A549 (cell line): ENCODE measurements around the gene PMPCB. TPM values are rescaled to one million over a fixed set of nuclear protein-coding genes. Genes with fewer than 3 reads are reported as not detected.

Source experiments
- ATAC-seq, 2 experiments: fragments of 200-7000 bp in 1 of 2; fragments of >200 bp in 1 of 2; cut with Nextera tagmentation in 1 of 2; cut with Tn5 transposase in 1 of 2; 3 replicates each; pipeline versions ENCODE4 v1.8.0 to v1.9.1; 2018 to 2020; ENCODE audit warnings: mild to moderate bottlenecking in 1 of 2, moderate library complexity in 1 of 2
- CTCF ChIA-PET: fragments of 300-600 bp; sonication (Branson Sonifier 250); formaldehyde crosslinking; extraction: SDS; loops from one replicate; lab custom pipeline; 2021; ENCODE audit warnings: antibody characterized with exemption, inconsistent platforms; lab: Yijun Ruan, JAX
- POLR2A ChIA-PET: fragments of 350-600 bp; formaldehyde crosslinking; extraction: SDS; loops from one replicate; lab custom pipeline; 2021; ENCODE audit warnings: antibody characterized with exemption, inconsistent platforms; lab: Yijun Ruan, JAX
- DNase-seq, 2 experiments: peaks; one replicate each; pipeline versions ENCODE4 v3.0.0 to v3.0.0-alpha.2; 2011 to 2016; ENCODE audit warnings: low read depth in 1 of 2, low spot score in 1 of 2
- FAIRE-seq: peaks from 2 replicates; lab custom pipeline; 2011; peaks lifted over from hg19 to GRCh38; lab: Jason Lieb, UNC
- H3K27ac ChIP-seq, 2 experiments: fragments of >200 bp; sonication (Bioruptor Twin); formaldehyde crosslinking; 3 replicates each; pipeline ENCODE4 v1.5.1; 2016 to 2017
- H3K4me1 ChIP-seq: fragments of >200 bp; sonication (Bioruptor Twin); formaldehyde crosslinking; 3 replicates; pipeline ENCODE4 v1.6.1; 2016
- H3K4me2 ChIP-seq: fragments of >200 bp; sonication (Bioruptor Twin); formaldehyde crosslinking; 3 replicates; pipeline ENCODE4 v1.6.1; 2016
- H3K4me3 ChIP-seq: fragments of >200 bp; sonication (Bioruptor Twin); formaldehyde crosslinking; 3 replicates; pipeline ENCODE4 v1.5.1; 2016
- H3K9me3 ChIP-seq: fragments of >200 bp; sonication (Bioruptor Twin); formaldehyde crosslinking; 3 replicates; pipeline ENCODE4 v1.6.1; 2016
- CBX8 ChIP-seq: fragments of 200-600 bp; sonication (generic); IDR thresholded peaks from 2 replicates; pipeline ENCODE4 v1.6.1; 2016
- EHF ChIP-seq: fragments of 250-450 bp; sonication (Bioruptor Pico); IDR thresholded peaks from 2 replicates; pipeline ENCODE4 v1.5.0; 2020; ENCODE audit warnings: mild to moderate bottlenecking
- EHMT2 ChIP-seq: fragments of 200-600 bp; sonication (generic); IDR thresholded peaks from 2 replicates; pipeline ENCODE4 v1.6.1; 2016; ENCODE audit warnings: antibody characterized with exemption, low read depth, mild to moderate bottlenecking, moderate library complexity
- FOXS1 ChIP-seq: fragments of 250-450 bp; sonication (Bioruptor Pico); IDR thresholded peaks from 2 replicates; pipeline ENCODE4 v1.5.0; 2020; ENCODE audit warnings: mild to moderate bottlenecking, moderate library complexity
- HOXA7 ChIP-seq: fragments of 250-450 bp; sonication (Bioruptor Pico); IDR thresholded peaks from 2 replicates; pipeline ENCODE4 v1.5.0; 2020; ENCODE audit warnings: mild to moderate bottlenecking, moderate library complexity
- HOXB13 ChIP-seq: fragments of 250-450 bp; sonication (Bioruptor Pico); IDR thresholded peaks from 2 replicates; pipeline ENCODE4 v1.5.0; 2020; ENCODE audit warnings: low read depth, mild to moderate bottlenecking, moderate library complexity
- JUNB ChIP-seq: fragments of >200 bp; sonication (Bioruptor Twin); formaldehyde crosslinking; IDR thresholded peaks from 2 replicates; pipeline ENCODE4 v1.6.1; 2016
- KDM1A ChIP-seq: fragments of 200-600 bp; sonication (generic); IDR thresholded peaks from 2 replicates; pipeline ENCODE4 v1.6.1; 2016; ENCODE audit warnings: low read depth, mild to moderate bottlenecking
- MAZ ChIP-seq: fragments of 150-350 bp; IDR thresholded peaks from 2 replicates; pipeline ENCODE4 v1.6.1; 2014; ENCODE audit warnings: antibody characterized with exemption, low read depth, low read length, borderline replicate concordance
- NFE2L2 ChIP-seq: fragments of 150-350 bp; conservative IDR thresholded peaks from 2 replicates; pipeline ENCODE4 v1.6.1; 2014; ENCODE audit warnings: low read length
- NR3C1 ChIP-seq: fragments of >200 bp; sonication (Bioruptor Twin); formaldehyde crosslinking; IDR thresholded peaks from 3 replicates; pipeline ENCODE4 v1.6.1; 2017
- POLR2AphosphoS2 ChIP-seq: conservative IDR thresholded peaks from 2 replicates; pipeline ENCODE4 v1.6.1; 2012; ENCODE audit warnings: low read length, improper control_type of control experiment, inconsistent platforms
- RAD21 ChIP-seq, 2 experiments: fragments of >200 bp in 1 of 2; sonication (Bioruptor Twin) in 1 of 2; formaldehyde crosslinking in 1 of 2; IDR thresholded peaks in 1 of 2; conservative IDR thresholded peaks in 1 of 2; 2 replicates in 1 of 2; 3 replicates in 1 of 2; pipeline ENCODE4 v1.6.1; 2012 to 2018; ENCODE audit warnings: inconsistent platforms in 1 of 2
- RNF2 ChIP-seq: fragments of 200-600 bp; sonication (generic); IDR thresholded peaks from 2 replicates; pipeline ENCODE4 v1.6.1; 2016; ENCODE audit warnings: low read depth, mild to moderate bottlenecking, antibody characterized with exemption, moderate library complexity, borderline replicate concordance
- ZC3H11A ChIP-seq: fragments of 450-650 bp; IDR thresholded peaks from 2 replicates; pipeline ENCODE4 v1.6.1; 2014; ENCODE audit warnings: antibody characterized with exemption, mild to moderate bottlenecking
- ZSCAN20 ChIP-seq: fragments of 250-450 bp; sonication (Bioruptor Pico); IDR thresholded peaks from 2 replicates; pipeline ENCODE4 v1.8.0; 2022; ENCODE audit warnings: mild to moderate bottlenecking, moderate library complexity
- WGBS: methylation state at CpG from one replicate; pipeline ENCODE4 v1.1.6; 2017; ENCODE audit errors: missing lambda C conversion rate; 5-methylcytosine and 5-hydroxymethylcytosine counted together
- polyA plus RNA-seq, 4 experiments: library from polyadenylated mRNA; depleted of rRNA in 3 of 4; stranded (reverse); fragments of >200 nt; fragmentation: RNase III in 1 of 4; extraction: RNeasy Plus Mini Kit Qiagen cat#74134 plus additional on column Dnase treatment in 1 of 4; gene quantifications; 2 replicates in 3 of 4; 3 replicates in 1 of 4; pipeline ENCODE4 v1.2.3, GENCODE V29; 2011 to 2017
- TF ChIP-seq, protein P1 (sequence below): fragments of 450-650 bp; IDR thresholded peaks from 2 replicates; pipeline ENCODE4 v1.6.1; 2014; ENCODE audit warnings: antibody characterized with exemption
- TF ChIP-seq, protein P2 (sequence below): fragments of 200-600 bp; sonication (generic); IDR thresholded peaks from 2 replicates; pipeline ENCODE4 v1.6.1; 2016; ENCODE audit warnings: antibody characterized with exemption, mild to moderate bottlenecking, moderate library complexity
- TF ChIP-seq, protein P3 (sequence below): fragments of >200 bp; sonication (Bioruptor Twin); formaldehyde crosslinking; IDR thresholded peaks from 2 replicates; pipeline ENCODE4 v1.6.1; 2016
- TF ChIP-seq, protein P4 (sequence below): fragments of 150-350 bp; IDR thresholded peaks from 2 replicates; pipeline ENCODE4 v1.6.1; 2014; ENCODE audit warnings: low read depth, mild to moderate bottlenecking, low read length
- TF ChIP-seq, protein P5 (sequence below): fragments of >200 bp; sonication (Bioruptor Twin); formaldehyde crosslinking; IDR thresholded peaks from 3 replicates; pipeline ENCODE4 v1.6.1; 2016

Gene PMPCB
- polyA plus RNA-seq, 2 of the 4 experiments (the other 2 are of a cell fraction): 75.8 to 99.3 TPM

DNA sequence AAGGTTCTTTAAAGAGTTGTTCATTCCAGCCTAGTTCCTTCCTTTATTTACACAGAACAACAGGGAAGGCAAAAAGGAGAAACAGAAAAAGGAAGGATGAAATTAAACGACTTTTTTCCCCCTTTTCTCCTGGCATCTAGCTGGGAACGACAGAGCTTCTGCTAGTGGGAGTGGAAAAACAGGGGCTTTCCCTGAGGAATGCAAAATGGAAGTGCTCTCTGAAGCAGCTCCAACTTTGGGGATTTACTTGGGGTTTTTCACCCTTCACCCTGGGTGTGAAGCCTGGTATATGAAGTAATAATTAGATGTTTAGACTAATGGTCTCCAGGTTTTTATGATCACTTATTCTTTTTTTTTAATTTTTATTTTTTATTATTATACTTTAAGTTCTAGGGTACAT lies 4.2 kb downstream of the PMPCB start:
- FAIRE-seq (no peak), ATAC-seq (no peak), DNase-seq (no peak)
- H3K4me3 ChIP-seq: no peak overlapping the region
- H3K9me3 ChIP-seq: no peaks in the 10 kb centered on the region
- no peak for TF ChIP-seq NFE2L2
- TF ChIP-seq CBX8: no peak
- no peak for TF ChIP-seq NR3C1
- ChIA-PET CTCF (interaction anchor here (1.0 to 1.1 kb wide), 2 partner anchors 9 to 10 kb away, joined by 3 to 5 read pairs; no protein-coding TSS in a partner anchor), POLR2A (no interaction called here)
- no peak overlapping the region for H3K27ac ChIP-seq
- peaks cover 12% of the 10 kb centered on the region for H3K4me1 ChIP-seq
- H3K4me2 ChIP-seq: no peak overlapping the region
- WGBS: 41% methylated on average over 2 of the region's 2 CpGs

DNA sequence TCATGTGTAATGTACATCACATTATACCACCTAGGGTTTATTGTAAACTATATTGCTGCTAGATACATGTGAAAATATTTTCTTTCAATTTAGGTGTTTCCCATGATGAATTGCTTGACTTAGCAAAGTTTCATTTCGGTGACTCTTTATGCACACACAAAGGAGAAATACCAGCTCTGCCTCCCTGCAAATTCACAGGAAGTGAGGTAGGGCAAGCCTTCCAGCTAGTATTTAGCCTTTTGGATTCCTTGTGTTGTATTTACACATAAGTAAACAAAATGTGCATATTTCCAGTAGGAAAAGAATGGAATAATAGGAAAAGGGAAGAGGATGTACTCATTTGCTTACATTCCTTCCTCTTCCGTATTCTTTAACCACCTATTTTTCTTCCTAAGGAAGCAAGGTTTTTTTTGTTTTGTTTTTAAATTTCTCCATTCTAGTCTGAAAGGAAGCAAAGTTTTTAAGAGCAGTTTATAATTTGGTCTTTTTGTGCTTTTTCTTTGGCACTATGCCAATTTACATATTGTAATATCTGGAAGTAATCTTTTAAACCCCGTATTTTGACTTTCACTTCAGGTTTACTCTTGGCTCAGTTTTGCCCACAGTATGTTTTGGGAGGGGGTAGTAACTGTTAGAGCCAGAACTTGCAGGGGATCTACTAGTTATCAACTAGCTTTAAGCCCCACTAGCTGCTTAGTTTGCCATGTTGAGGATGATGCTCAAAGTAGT lies 10.4 kb downstream of the PMPCB start:
- H3K27ac ChIP-seq: no peak overlapping the region
- WGBS: 84% methylated on average over 3 of the region's 3 CpGs
- ChIA-PET POLR2A (no interaction called here), CTCF (interaction anchor here (1.1 kb wide), 1 partner anchor 10 kb away, joined by 5 read pairs; the partner anchor contains the start of gene PMPCB)
- no peak for FAIRE-seq
- ATAC-seq: peak; percentile 39 to 49; a peak in 3 of 6 replicates
- DNase-seq: no peak
- TF ChIP-seq RAD21 (conservative IDR thresholded peaks at IDR 0.05 in 1 of 2, IDR thresholded peaks at IDR 0.05 in 1 of 2): no peak
- TF ChIP-seq FOXS1 (CRISPR knock-in tag): no peak
- TF ChIP-seq, protein P1, sequence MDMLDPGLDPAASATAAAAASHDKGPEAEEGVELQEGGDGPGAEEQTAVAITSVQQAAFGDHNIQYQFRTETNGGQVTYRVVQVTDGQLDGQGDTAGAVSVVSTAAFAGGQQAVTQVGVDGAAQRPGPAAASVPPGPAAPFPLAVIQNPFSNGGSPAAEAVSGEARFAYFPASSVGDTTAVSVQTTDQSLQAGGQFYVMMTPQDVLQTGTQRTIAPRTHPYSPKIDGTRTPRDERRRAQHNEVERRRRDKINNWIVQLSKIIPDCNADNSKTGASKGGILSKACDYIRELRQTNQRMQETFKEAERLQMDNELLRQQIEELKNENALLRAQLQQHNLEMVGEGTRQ: no peak
- H3K4me2 ChIP-seq: no peak overlapping the region
- H3K4me3 ChIP-seq: no peak overlapping the region
- no peaks in the 10 kb centered on the region for H3K9me3 ChIP-seq
- no peaks in the 10 kb centered on the region for H3K4me1 ChIP-seq

DNA sequence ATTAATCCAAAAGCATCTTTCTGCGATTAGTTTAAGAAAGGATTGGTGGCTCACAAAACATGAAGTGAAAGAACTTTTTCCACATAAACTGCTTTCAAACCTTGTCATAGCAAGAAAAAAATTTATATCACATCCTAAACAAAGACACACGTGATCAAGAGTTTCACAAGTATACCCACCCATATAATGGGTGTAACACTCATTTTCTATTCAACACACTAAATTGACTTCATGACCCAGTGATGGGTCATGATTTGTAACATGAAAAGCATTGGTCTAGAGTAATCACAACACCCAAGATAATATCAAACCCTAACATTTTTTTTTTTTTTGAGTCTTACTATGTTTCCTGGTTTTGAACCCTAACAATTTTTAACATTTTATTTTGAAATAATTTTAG lies 17.6 kb downstream of the PMPCB start:
- no peak for DNase-seq
- ChIA-PET CTCF (interaction anchor here (1.2 kb wide), 1 partner anchor 17 kb away, joined by 3 read pairs; the partner anchor contains the start of gene PMPCB), POLR2A (no interaction called here)
- H3K27ac ChIP-seq: no peak overlapping the region
- TF ChIP-seq ZSCAN20 (no peak), FOXS1 (CRISPR knock-in tag) (no peak), RNF2 (no peak), POLR2AphosphoS2 (no peak), JUNB (no peak), EHF (CRISPR knock-in tag) (no peak), HOXB13 (CRISPR knock-in tag) (no peak), KDM1A (no peak), HOXA7 (CRISPR knock-in tag) (no peak), ZC3H11A (no peak), RAD21 (conservative IDR thresholded peaks at IDR 0.05 in 1 of 2, IDR thresholded peaks at IDR 0.05 in 1 of 2) (no peak), EHMT2 (no peak), MAZ (no peak)
- TF ChIP-seq, protein P2, sequence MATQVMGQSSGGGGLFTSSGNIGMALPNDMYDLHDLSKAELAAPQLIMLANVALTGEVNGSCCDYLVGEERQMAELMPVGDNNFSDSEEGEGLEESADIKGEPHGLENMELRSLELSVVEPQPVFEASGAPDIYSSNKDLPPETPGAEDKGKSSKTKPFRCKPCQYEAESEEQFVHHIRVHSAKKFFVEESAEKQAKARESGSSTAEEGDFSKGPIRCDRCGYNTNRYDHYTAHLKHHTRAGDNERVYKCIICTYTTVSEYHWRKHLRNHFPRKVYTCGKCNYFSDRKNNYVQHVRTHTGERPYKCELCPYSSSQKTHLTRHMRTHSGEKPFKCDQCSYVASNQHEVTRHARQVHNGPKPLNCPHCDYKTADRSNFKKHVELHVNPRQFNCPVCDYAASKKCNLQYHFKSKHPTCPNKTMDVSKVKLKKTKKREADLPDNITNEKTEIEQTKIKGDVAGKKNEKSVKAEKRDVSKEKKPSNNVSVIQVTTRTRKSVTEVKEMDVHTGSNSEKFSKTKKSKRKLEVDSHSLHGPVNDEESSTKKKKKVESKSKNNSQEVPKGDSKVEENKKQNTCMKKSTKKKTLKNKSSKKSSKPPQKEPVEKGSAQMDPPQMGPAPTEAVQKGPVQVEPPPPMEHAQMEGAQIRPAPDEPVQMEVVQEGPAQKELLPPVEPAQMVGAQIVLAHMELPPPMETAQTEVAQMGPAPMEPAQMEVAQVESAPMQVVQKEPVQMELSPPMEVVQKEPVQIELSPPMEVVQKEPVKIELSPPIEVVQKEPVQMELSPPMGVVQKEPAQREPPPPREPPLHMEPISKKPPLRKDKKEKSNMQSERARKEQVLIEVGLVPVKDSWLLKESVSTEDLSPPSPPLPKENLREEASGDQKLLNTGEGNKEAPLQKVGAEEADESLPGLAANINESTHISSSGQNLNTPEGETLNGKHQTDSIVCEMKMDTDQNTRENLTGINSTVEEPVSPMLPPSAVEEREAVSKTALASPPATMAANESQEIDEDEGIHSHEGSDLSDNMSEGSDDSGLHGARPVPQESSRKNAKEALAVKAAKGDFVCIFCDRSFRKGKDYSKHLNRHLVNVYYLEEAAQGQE: no peak
- TF ChIP-seq, protein P3, sequence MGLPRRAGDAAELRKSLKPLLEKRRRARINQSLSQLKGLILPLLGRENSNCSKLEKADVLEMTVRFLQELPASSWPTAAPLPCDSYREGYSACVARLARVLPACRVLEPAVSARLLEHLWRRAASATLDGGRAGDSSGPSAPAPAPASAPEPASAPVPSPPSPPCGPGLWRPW: no peak
- TF ChIP-seq, protein P4, sequence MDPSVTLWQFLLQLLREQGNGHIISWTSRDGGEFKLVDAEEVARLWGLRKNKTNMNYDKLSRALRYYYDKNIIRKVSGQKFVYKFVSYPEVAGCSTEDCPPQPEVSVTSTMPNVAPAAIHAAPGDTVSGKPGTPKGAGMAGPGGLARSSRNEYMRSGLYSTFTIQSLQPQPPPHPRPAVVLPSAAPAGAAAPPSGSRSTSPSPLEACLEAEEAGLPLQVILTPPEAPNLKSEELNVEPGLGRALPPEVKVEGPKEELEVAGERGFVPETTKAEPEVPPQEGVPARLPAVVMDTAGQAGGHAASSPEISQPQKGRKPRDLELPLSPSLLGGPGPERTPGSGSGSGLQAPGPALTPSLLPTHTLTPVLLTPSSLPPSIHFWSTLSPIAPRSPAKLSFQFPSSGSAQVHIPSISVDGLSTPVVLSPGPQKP: no peak
- TF ChIP-seq, protein P5, sequence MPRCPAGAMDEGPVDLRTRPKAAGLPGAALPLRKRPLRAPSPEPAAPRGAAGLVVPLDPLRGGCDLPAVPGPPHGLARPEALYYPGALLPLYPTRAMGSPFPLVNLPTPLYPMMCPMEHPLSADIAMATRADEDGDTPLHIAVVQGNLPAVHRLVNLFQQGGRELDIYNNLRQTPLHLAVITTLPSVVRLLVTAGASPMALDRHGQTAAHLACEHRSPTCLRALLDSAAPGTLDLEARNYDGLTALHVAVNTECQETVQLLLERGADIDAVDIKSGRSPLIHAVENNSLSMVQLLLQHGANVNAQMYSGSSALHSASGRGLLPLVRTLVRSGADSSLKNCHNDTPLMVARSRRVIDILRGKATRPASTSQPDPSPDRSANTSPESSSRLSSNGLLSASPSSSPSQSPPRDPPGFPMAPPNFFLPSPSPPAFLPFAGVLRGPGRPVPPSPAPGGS: no peak
- TF ChIP-seq, all 56 proteins: peak for 0
- no peak for ATAC-seq
- Histone ChIP-seq H3K4me1 (no peaks in the 10 kb centered on the region), H3K9me3 (no peaks in the 10 kb centered on the region), H3K4me3 (no peak overlapping the region), H3K4me2 (no peak overlapping the region)
- no peak for FAIRE-seq
- WGBS: 89% methylated on average over 2 of the region's 2 CpGs
